ENCODE data around the gene ZSWIM4. TPM values are rescaled to one million over a fixed set of nuclear protein-coding genes. Genes with fewer than 3 reads are reported as not detected.

ZSWIM4 gene
- total and polyA plus RNA-seq, 2 of the 13 experiments (the other 11 are each of a cell fraction or from before 2014, with no cell fraction given) = 0.33 to 0.86 TPM

GRCh38 chr19:13774217-13775191, 20.7 kb upstream of the ZSWIM4 start, which contains the start of gene C19orf53 (continued):
- TF ChIP-seq HNF4A (CRISPR knock-in tag; IDR thresholded peaks at IDR 0.05) = no peak
- no peak for TF ChIP-seq ZNF446 (CRISPR knock-in tag; IDR thresholded peaks at IDR 0.05)
- TF ChIP-seq ZNF101 (CRISPR knock-in tag; IDR thresholded peaks at IDR 0.05; ENCODE audit: borderline replicate concordance, low read depth) = no peak
- 0 out of 2 replicates have a peak, but pooled peaks have one; percentile 50 for TF ChIP-seq DNMT1 (CRISPR knock-in tag; IDR thresholded peaks at IDR 0.05)
- peak; percentile 84; the same call in 1 of the 2 replicates for TF ChIP-seq ZNF430 (CRISPR knock-in tag; IDR thresholded peaks at IDR 0.05)
- TF ChIP-seq NCOA2 (CRISPR knock-in tag; IDR thresholded peaks at IDR 0.05) = peak; percentile 65
- 0 out of 2 replicates have a peak, but pooled peaks have one; percentile 50 for TF ChIP-seq SP140L (CRISPR knock-in tag; IDR thresholded peaks at IDR 0.05; ENCODE audit: borderline replicate concordance)
- no peak for TF ChIP-seq ZNF570 (CRISPR knock-in tag; IDR thresholded peaks at IDR 0.05; ENCODE audit: borderline replicate concordance)
- no peak for TF ChIP-seq ZBTB4 (CRISPR knock-in tag; IDR thresholded peaks at IDR 0.05; ENCODE audit: borderline replicate concordance)
- 0 out of 2 replicates have a peak, but pooled peaks have one; percentile 77 for TF ChIP-seq FUBP1 (CRISPR knock-in tag; IDR thresholded peaks at IDR 0.05; ENCODE audit: borderline replicate concordance)
- peak; percentile 95 for TF ChIP-seq SP5 (CRISPR knock-in tag; IDR thresholded peaks at IDR 0.05; ENCODE audit: borderline replicate concordance, low read depth)
- TF ChIP-seq SMAD3 (CRISPR knock-in tag; IDR thresholded peaks at IDR 0.05) = peak; percentile 99
- TF ChIP-seq TFDP1 (CRISPR knock-in tag; IDR thresholded peaks at IDR 0.05; ENCODE audit: borderline replicate concordance) = peak; percentile 78
- TF ChIP-seq SALL1 (CRISPR knock-in tag; IDR thresholded peaks at IDR 0.05) = peak; percentile 84
- TF ChIP-seq THAP11 (CRISPR knock-in tag; IDR thresholded peaks at IDR 0.05) = peak; percentile 96
- peak; percentile 91 for TF ChIP-seq ZNF510 (CRISPR knock-in tag; IDR thresholded peaks at IDR 0.05; ENCODE audit: low read depth)
- TF ChIP-seq ZFY (CRISPR knock-in tag; IDR thresholded peaks at IDR 0.05) = peak; percentile 72
- TF ChIP-seq SIN3A (IDR thresholded peaks at IDR 0.05; ENCODE audit: borderline replicate concordance, low read depth, low read length) = peak; percentile 54; the same call in 1 of the 2 replicates
- TF ChIP-seq ZBTB37 (CRISPR knock-in tag; IDR thresholded peaks at IDR 0.05) = no peak
